NB4 (cell line): ENCODE data around the gene CRTC1.

Source experiments
- CTCF ChIP-seq: IDR thresholded peaks from one replicate; pipeline ENCODE4 v1.5.1; 2012; ENCODE audit warnings: low read depth, low read length
- MAX ChIP-seq: IDR thresholded peaks from 2 replicates; pipeline ENCODE4 v1.6.1; 2011; ENCODE audit warnings: low read depth, low read length
- MYC ChIP-seq: IDR thresholded peaks from 2 replicates; pipeline ENCODE4 v1.6.1; 2011; ENCODE audit warnings: low read depth, low read length
- POLR2A ChIP-seq: IDR thresholded peaks from 2 replicates; pipeline ENCODE4 v1.6.1; 2011; ENCODE audit warnings: mild to moderate bottlenecking; ENCODE audit not compliant: insufficient read length; ENCODE audit errors: extremely low read depth

- TF ChIP-seq CTCF (no peak), POLR2A (no peak), MAX (no peak), MYC (no peak)
Measured at GRCh38 chr19:18772620-18773587, 89.4 kb downstream of the CRTC1 start.
